Trophoblast cell (in vitro differentiated cells and primary cell): ENCODE results near the gene OPN4.

ENCODE experiments used
- DNase-seq, 2 donors: peaks; one replicate each; pipeline ENCODE4 v3.0.0-alpha.2; 2016
- H2AFZ ChIP-seq: 2 replicates; pipeline ENCODE4 v1.6.1; 2013; ENCODE audit warnings: low read length, moderate library complexity, mild to moderate bottlenecking; ENCODE audit not compliant: insufficient read depth, poor library complexity
- H2AK5ac ChIP-seq: 2 replicates; pipeline ENCODE4 v1.6.1; 2013; ENCODE audit warnings: mild to moderate bottlenecking, low read length
- H2BK120ac ChIP-seq: 2 replicates; pipeline ENCODE4 v1.6.1; 2013; ENCODE audit warnings: low read length, mild to moderate bottlenecking, moderate library complexity; ENCODE audit not compliant: insufficient read depth, poor library complexity
- H2BK12ac ChIP-seq: 2 replicates; pipeline ENCODE4 v1.6.1; 2013; ENCODE audit warnings: mild to moderate bottlenecking, low read length, moderate library complexity
- H2BK5ac ChIP-seq: 2 replicates; pipeline ENCODE4 v1.6.1; 2013; ENCODE audit warnings: low read length, low read depth, moderate library complexity, mild to moderate bottlenecking; ENCODE audit not compliant: poor library complexity
- H3K14ac ChIP-seq: 2 replicates; pipeline ENCODE4 v1.6.1; 2013; ENCODE audit warnings: mild to moderate bottlenecking, low read length
- H3K18ac ChIP-seq: 2 replicates; pipeline ENCODE4 v1.6.1; 2013; ENCODE audit warnings: mild to moderate bottlenecking, low read length
- H3K23ac ChIP-seq: 2 replicates; pipeline ENCODE4 v1.6.1; 2013; ENCODE audit warnings: low read length
- H3K27ac ChIP-seq: 2 replicates; pipeline ENCODE4 v1.5.1; 2013; ENCODE audit warnings: low read depth, mild to moderate bottlenecking, inconsistent platforms, low read length, moderate library complexity
- H3K27me3 ChIP-seq: 2 replicates; pipeline ENCODE4 v1.6.1; 2013; ENCODE audit warnings: inconsistent platforms, mild to moderate bottlenecking, low read length, moderate library complexity; ENCODE audit not compliant: insufficient read depth
- H3K36me3 ChIP-seq, 2 experiments: 1 replicate in 1 of 2; 2 replicates in 1 of 2; pipeline ENCODE4 v1.6.1; 2013; ENCODE audit warnings: low read length in 2 of 2, mild to moderate bottlenecking in 2 of 2, moderate library complexity in 1 of 2; ENCODE audit not compliant: insufficient read depth in 2 of 2, control insufficient read depth in 1 of 2
- H3K4ac ChIP-seq: 2 replicates; pipeline ENCODE4 v1.6.1; 2013; ENCODE audit warnings: low read depth, mild to moderate bottlenecking, low read length, moderate library complexity
- H3K4me1 ChIP-seq, 2 experiments: 1 replicate in 1 of 2; 2 replicates in 1 of 2; pipeline ENCODE4 v1.6.1; 2013; ENCODE audit warnings: low read length in 2 of 2, mild to moderate bottlenecking in 2 of 2, moderate library complexity in 1 of 2; ENCODE audit not compliant: insufficient read depth in 2 of 2, control insufficient read depth in 1 of 2
- H3K4me2 ChIP-seq: 2 replicates; pipeline ENCODE4 v1.6.1; 2013; ENCODE audit warnings: inconsistent platforms, mild to moderate bottlenecking, low read length, moderate library complexity
- H3K4me3 ChIP-seq: 2 replicates; pipeline ENCODE4 v1.5.1; 2013; ENCODE audit warnings: mild to moderate bottlenecking, low read depth, low read length, inconsistent platforms
- H3K79me1 ChIP-seq: one replicate; pipeline ENCODE4 v1.6.1; 2013; ENCODE audit warnings: low read length
- H3K79me2 ChIP-seq: 2 replicates; pipeline ENCODE4 v1.6.1; 2013; ENCODE audit warnings: low read length, mild to moderate bottlenecking; ENCODE audit not compliant: control insufficient read depth, insufficient read depth, poor library complexity
- H3K9ac ChIP-seq: 2 replicates; pipeline ENCODE4 v1.6.1; 2013; ENCODE audit warnings: mild to moderate bottlenecking, low read length
- H3K9me3 ChIP-seq: 2 replicates; pipeline ENCODE4 v1.6.1; 2013; ENCODE audit warnings: low read depth, mild to moderate bottlenecking, control low read depth, inconsistent platforms, low read length; ENCODE audit not compliant: insufficient read depth
- H4K12ac ChIP-seq: 2 replicates; pipeline ENCODE4 v1.6.1; 2013; ENCODE audit warnings: low read depth, mild to moderate bottlenecking, low read length, moderate library complexity
- H4K8ac ChIP-seq: 2 replicates; pipeline ENCODE4 v1.6.1; 2013; ENCODE audit warnings: low read depth, mild to moderate bottlenecking, low read length, moderate library complexity
- H4K91ac ChIP-seq: one replicate; pipeline ENCODE4 v1.6.1; 2013; ENCODE audit warnings: low read depth, mild to moderate bottlenecking, low read length, moderate library complexity
- WGBS: extraction: QIAGEN DNeasy Blood & Tissue Kit; methylation state at CpG from one replicate; pipeline ENCODE4 v1.1.7; 2013; ENCODE audit warnings: missing lambda C conversion rate; ENCODE audit not compliant: insufficient read length, insufficient coverage; ENCODE audit errors: extremely low coverage; 5-methylcytosine and 5-hydroxymethylcytosine counted together

The OPN4 gene

GRCh38 chr10:86690657-86691084 lies 36.3 kb downstream of the OPN4 start:
- WGBS, result no CpG with 5 or more reads among the region's 3 CpGs
- Histone ChIP-seq H3K27me3 (no peaks in the 10 kb centered on the region), H3K14ac (no peak overlapping the region), H3K4me2 (no peak overlapping the region), H4K8ac (no peak overlapping the region), H3K9ac (no peak overlapping the region), H3K23ac (no peak overlapping the region), H2AK5ac (no peak overlapping the region), H4K91ac (no peak overlapping the region), H3K4ac (no peak overlapping the region), H3K4me3 (no peak overlapping the region), H3K36me3 (no peaks in the 10 kb centered on the region), H3K4me1 (no peaks in the 10 kb centered on the region), H3K27ac (no peak overlapping the region), H3K9me3 (no peaks in the 10 kb centered on the region), H3K79me1 (no peaks in the 10 kb centered on the region), H4K12ac (no peak overlapping the region), H2BK5ac (no peak overlapping the region), H3K79me2 (no peaks in the 10 kb centered on the region), H2BK12ac (no peak overlapping the region), H3K18ac (no peak overlapping the region), H2BK120ac (no peak overlapping the region), H2AFZ (no peak overlapping the region)
- no peak for DNase-seq

GRCh38 chr10:86691333-86692022 lies 37.1 kb downstream of the OPN4 start:
- Histone ChIP-seq H3K14ac (no peak overlapping the region), H3K79me1 (no peaks in the 10 kb centered on the region), H3K4me2 (no peak overlapping the region), H3K4me3 (no peak overlapping the region), H4K12ac (no peak overlapping the region), H3K23ac (no peak overlapping the region), H4K8ac (no peak overlapping the region), H2AFZ (no peak overlapping the region), H3K9me3 (no peaks in the 10 kb centered on the region), H3K18ac (no peak overlapping the region), H3K9ac (no peak overlapping the region), H2AK5ac (no peak overlapping the region), H3K27ac (no peak overlapping the region), H3K4ac (no peak overlapping the region), H2BK5ac (no peak overlapping the region), H2BK120ac (no peak overlapping the region), H3K27me3 (no peaks in the 10 kb centered on the region), H2BK12ac (no peak overlapping the region), H3K4me1 (no peaks in the 10 kb centered on the region), H3K36me3 (no peaks in the 10 kb centered on the region), H3K79me2 (no peaks in the 10 kb centered on the region), H4K91ac (no peak overlapping the region)
- DNase-seq, result no peak
- no CpG with 5 or more reads among the region's 14 CpGs for WGBS

GRCh38 chr10:86692023-86692514 lies 37.7 kb downstream of the OPN4 start:
- Histone ChIP-seq H3K18ac (no peak overlapping the region), H3K4me2 (no peak overlapping the region), H3K14ac (no peak overlapping the region), H4K12ac (no peak overlapping the region), H2AFZ (no peak overlapping the region), H3K9ac (no peak overlapping the region), H3K79me1 (no peaks in the 10 kb centered on the region), H3K27me3 (no peaks in the 10 kb centered on the region), H3K4me1 (no peaks in the 10 kb centered on the region), H3K4me3 (no peak overlapping the region), H3K23ac (no peak overlapping the region), H3K79me2 (no peaks in the 10 kb centered on the region), H3K27ac (no peak overlapping the region), H3K4ac (no peak overlapping the region), H3K36me3 (no peaks in the 10 kb centered on the region), H2BK120ac (no peak overlapping the region), H2BK12ac (no peak overlapping the region), H4K91ac (no peak overlapping the region), H2AK5ac (no peak overlapping the region), H3K9me3 (no peaks in the 10 kb centered on the region), H2BK5ac (no peak overlapping the region), H4K8ac (no peak overlapping the region)
- no CpG with 5 or more reads among the region's 8 CpGs for WGBS
- no peak for DNase-seq

- Histone ChIP-seq H3K4ac (no peak overlapping the region), H2AFZ (no peak overlapping the region), H3K18ac (no peak overlapping the region), H3K9ac (no peak overlapping the region), H3K27me3 (no peaks in the 10 kb centered on the region), H3K4me2 (no peak overlapping the region), H2AK5ac (no peak overlapping the region), H4K12ac (no peak overlapping the region), H3K9me3 (no peaks in the 10 kb centered on the region), H2BK120ac (no peak overlapping the region), H3K27ac (no peak overlapping the region), H3K36me3 (no peaks in the 10 kb centered on the region), H3K23ac (no peak overlapping the region), H4K8ac (no peak overlapping the region), H4K91ac (no peak overlapping the region), H3K79me2 (no peaks in the 10 kb centered on the region), H2BK12ac (no peak overlapping the region), H3K79me1 (no peaks in the 10 kb centered on the region), H2BK5ac (no peak overlapping the region), H3K14ac (no peak overlapping the region), H3K4me3 (no peak overlapping the region), H3K4me1 (no peaks in the 10 kb centered on the region)
- WGBS, result no CpG with 5 or more reads among the region's 7 CpGs
- DNase-seq, result no peak
These were observed 38.3 kb downstream of the OPN4 start for GRCh38 chr10:86692664-86693063.
